CD14-positive monocyte (primary cell): ENCODE data around the gene BICD1. TPM values are rescaled to one million over a fixed set of nuclear protein-coding genes. Genes with fewer than 3 reads are reported as not detected.

Experiments
- DNase-seq, 3 donors: peaks; one replicate each; pipeline ENCODE4 v3.0.0-alpha.2; 2011 to 2022
- H2AFZ ChIP-seq: 2 replicates; pipeline ENCODE4 v1.6.0; 2012; ENCODE audit warnings: mild to moderate bottlenecking, low read depth, low read length, inconsistent platforms; ENCODE audit not compliant: insufficient read depth, poor library complexity, severe bottlenecking
- H3K27ac ChIP-seq, 2 donors: 1 replicate in 1 of 2; 2 replicates in 1 of 2; pipeline ENCODE4 v1.5.1; 2012 to 2013; ENCODE audit warnings: low read length in 2 of 2, control low read depth in 1 of 2, inconsistent platforms in 1 of 2, low read depth in 1 of 2, mild to moderate bottlenecking in 1 of 2
- H3K27me3 ChIP-seq, 2 donors: one replicate each; pipeline versions ENCODE4 v1.6.0 to v1.6.1; 2011 to 2013; ENCODE audit warnings: low read length in 2 of 2; ENCODE audit not compliant: control insufficient read depth in 2 of 2, insufficient read depth in 2 of 2
- H3K36me3 ChIP-seq, 2 donors: replicated peaks in 1 of 2; 1 replicate in 1 of 2; 2 replicates in 1 of 2; pipeline versions ENCODE4 v1.5.1 to v1.6.1; 2012 to 2013; ENCODE audit warnings: low read length in 2 of 2, control low read depth in 1 of 2, inconsistent platforms in 1 of 2, mild to moderate bottlenecking in 1 of 2; ENCODE audit not compliant: insufficient read depth in 2 of 2, control insufficient read depth in 1 of 2
- H3K4me1 ChIP-seq, 2 donors: 1 replicate in 1 of 2; 2 replicates in 1 of 2; pipeline versions ENCODE4 v1.5.1 to v1.6.1; 2012 to 2013; ENCODE audit warnings: low read length in 2 of 2, control low read depth in 1 of 2, inconsistent platforms in 1 of 2, mild to moderate bottlenecking in 1 of 2, moderate library complexity in 1 of 2; ENCODE audit not compliant: insufficient read depth in 2 of 2, control insufficient read depth in 1 of 2
- H3K4me2 ChIP-seq: replicated peaks from 2 replicates; pipeline ENCODE3; 2012; ENCODE audit warnings: low read length, moderate library complexity, mild to moderate bottlenecking; ENCODE audit not compliant: poor library complexity, severe bottlenecking; ENCODE audit errors: extremely low read depth
- H3K4me3 ChIP-seq, 3 experiments: fragments of 200-600 bp in 1 of 3; sonication (generic) in 1 of 3; replicated peaks in 1 of 3; 1 replicate in 2 of 3; 2 replicates in 1 of 3; pipeline ENCODE4 v1.5.1; 2011 to 2013; ENCODE audit warnings: low read length in 3 of 3, mild to moderate bottlenecking in 3 of 3, control low read depth in 2 of 3, low read depth in 2 of 3, inconsistent platforms in 1 of 3, moderate library complexity in 1 of 3
- H3K79me2 ChIP-seq: 2 replicates; pipeline ENCODE4 v1.6.0; 2012; ENCODE audit warnings: mild to moderate bottlenecking, control low read depth, inconsistent platforms, low read length, moderate library complexity; ENCODE audit not compliant: insufficient read depth
- H3K9ac ChIP-seq: 2 replicates; pipeline ENCODE4 v1.6.0; 2017; ENCODE audit warnings: low read length, mild to moderate bottlenecking; ENCODE audit not compliant: insufficient read depth, poor library complexity, severe bottlenecking
- H3K9me3 ChIP-seq, 2 donors: replicated peaks in 1 of 2; 1 replicate in 1 of 2; 2 replicates in 1 of 2; pipeline versions ENCODE4 v1.5.1 to v1.6.1; 2012 to 2013; ENCODE audit warnings: low read length in 2 of 2, control low read depth in 1 of 2; ENCODE audit not compliant: control insufficient read depth in 1 of 2, insufficient read depth in 1 of 2
- H4K20me1 ChIP-seq: 2 replicates; pipeline ENCODE4 v1.6.0; 2012; ENCODE audit warnings: mild to moderate bottlenecking, low read length, control low read depth, moderate library complexity; ENCODE audit not compliant: insufficient read depth
- H3K27ac Mint-ChIP-seq, 7 donors: one replicate each; pipeline ENCODE4 v1.8.0; 2020; ENCODE audit warnings: mild to moderate bottlenecking in 7 of 7, mixed read lengths in 7 of 7, moderate library complexity in 6 of 7, inconsistent platforms in 2 of 7
- H3K27me3 Mint-ChIP-seq, 3 donors: one replicate each; pipeline ENCODE4 v1.8.0; 2021 to 2022; ENCODE audit warnings: low read depth in 3 of 3, mild to moderate bottlenecking in 3 of 3, mixed read lengths in 3 of 3, moderate library complexity in 3 of 3, inconsistent platforms in 1 of 3
- H3K36me3 Mint-ChIP-seq, 2 donors: one replicate each; pipeline ENCODE4 v1.8.0; 2020; ENCODE audit warnings: mixed read lengths in 2 of 2, inconsistent platforms in 1 of 2, mild to moderate bottlenecking in 1 of 2
- H3K4me1 Mint-ChIP-seq: one replicate; pipeline ENCODE4 v1.8.0; 2020; ENCODE audit warnings: mild to moderate bottlenecking, mixed read lengths
- H3K4me3 Mint-ChIP-seq, 2 donors: one replicate each; pipeline ENCODE4 v1.8.0; 2020; ENCODE audit warnings: mild to moderate bottlenecking in 2 of 2, mixed read lengths in 2 of 2, moderate library complexity in 1 of 2
- H3K9me3 Mint-ChIP-seq, 7 donors: one replicate each; pipeline ENCODE4 v1.8.0; 2020 to 2022; ENCODE audit warnings: mixed read lengths in 7 of 7, mild to moderate bottlenecking in 6 of 7, moderate library complexity in 6 of 7, inconsistent platforms in 2 of 7
- CTCF ChIP-seq: fragments of 200-600 bp; IDR thresholded peaks from one replicate; pipeline ENCODE4 v1.8.0; 2022; ENCODE audit warnings: antibody characterized with exemption, mild to moderate bottlenecking
- WGBS: methylation state at CpG from one replicate; pipeline ENCODE4 v1.1.5; 2013; ENCODE audit warnings: missing lambda C conversion rate; ENCODE audit not compliant: insufficient coverage; 5-methylcytosine and 5-hydroxymethylcytosine counted together
- intact Hi-C, 2 donors: fragments of 100-400 bp; cut with micrococcal nuclease; formaldehyde crosslinking; loops; one replicate each; pipeline versions ENCODE4 v1.15.0 to v1.15.1; 2023
- polyA plus RNA-seq, 3 donors: library from polyadenylated mRNA; depleted of rRNA in 1 of 3; unstranded in 2 of 3; stranded (reverse) in 1 of 3; fragments of 300-500 nt in 2 of 3; fragments of >200 nt in 1 of 3; fragmentation: Illumina TruSeq in 2 of 3; gene quantifications; 1 replicate in 2 of 3; 2 replicates in 1 of 3; pipeline ENCODE4 v1.2.3, GENCODE V29; 2012 to 2021

The BICD1 gene
- polyA plus RNA-seq, 3 donors: 0.55 to 2.1 (median 1.6) TPM

- DNase-seq: no peak
- no peaks in the 10 kb centered on the region for H3K79me2 ChIP-seq
- H3K4me3 ChIP-seq: no peak overlapping the region
- no peaks in the 10 kb centered on the region for H3K36me3 ChIP-seq
- no peak for TF ChIP-seq CTCF
- H3K9me3 Mint-ChIP-seq: no peaks in the 10 kb centered on the region
- no peaks in the 10 kb centered on the region for H3K27me3 ChIP-seq
- no peak overlapping the region for H3K9ac ChIP-seq
- no peak overlapping the region for H3K27ac Mint-ChIP-seq
- 100% methylated on average over 1 of the region's 4 CpGs for WGBS
- H4K20me1 ChIP-seq: no peaks in the 10 kb centered on the region
- no peak overlapping the region for H3K4me3 Mint-ChIP-seq
- intact Hi-C loops: no loop called here
- H2AFZ ChIP-seq: no peak overlapping the region
- H3K27ac ChIP-seq: no peak overlapping the region
- no peaks in the 10 kb centered on the region for H3K4me1 ChIP-seq
- no peaks in the 10 kb centered on the region for H3K36me3 Mint-ChIP-seq
- peaks cover 0 to 3% (median 0%) of the 10 kb centered on the region in 3 donors for H3K27me3 Mint-ChIP-seq
- H3K4me2 ChIP-seq: no peak overlapping the region
- H3K9me3 ChIP-seq: no peaks in the 10 kb centered on the region
- H3K4me1 Mint-ChIP-seq: no peaks in the 10 kb centered on the region
Observed at GRCh38 chr12:32155961-32156529, 49.4 kb downstream of the BICD1 start.

DNA sequence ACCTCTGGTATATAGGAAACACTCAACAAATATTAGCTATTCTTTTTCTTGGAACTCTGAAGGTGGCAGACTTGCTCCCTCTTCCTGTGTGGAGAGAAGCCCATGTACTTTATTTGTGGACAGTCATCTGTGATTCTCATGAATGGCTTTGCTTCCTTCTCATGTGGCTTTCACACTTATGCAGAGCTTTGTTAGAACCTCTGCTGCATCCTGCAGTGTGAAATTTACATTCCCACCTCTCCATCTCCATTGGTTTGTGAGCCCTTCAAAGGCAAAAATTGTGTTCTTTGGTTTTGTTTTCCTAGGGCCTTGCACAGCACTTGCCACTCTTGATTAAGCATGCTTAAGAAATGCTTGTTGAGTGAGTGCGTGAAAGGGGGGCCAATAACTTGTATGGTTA, 51.9 kb downstream of the BICD1 start:
- no peaks in the 10 kb centered on the region for H3K4me1 ChIP-seq
- no peaks in the 10 kb centered on the region for H3K27me3 ChIP-seq
- H3K27ac ChIP-seq: no peak overlapping the region
- H3K9ac ChIP-seq: no peak overlapping the region
- H3K4me2 ChIP-seq: no peak overlapping the region
- no peak overlapping the region for H2AFZ ChIP-seq
- no peak for TF ChIP-seq CTCF
- WGBS: no CpG with 5 or more reads among the region's 1 CpG
- no peaks in the 10 kb centered on the region for H4K20me1 ChIP-seq
- Mint-ChIP-seq H3K4me1 (no peaks in the 10 kb centered on the region), H3K4me3 (no peak overlapping the region), H3K36me3 (no peaks in the 10 kb centered on the region), H3K9me3 (peaks cover 0 to 7% (median 0%) of the 10 kb centered on the region in 7 donors), H3K27me3 (peaks cover 0 to 1% (median 0%) of the 10 kb centered on the region in 3 donors), H3K27ac (no peak overlapping the region)
- H3K9me3 ChIP-seq: no peaks in the 10 kb centered on the region
- H3K79me2 ChIP-seq: no peaks in the 10 kb centered on the region
- no peaks in the 10 kb centered on the region for H3K36me3 ChIP-seq
- H3K4me3 ChIP-seq: no peak overlapping the region
- DNase-seq: no peak
- intact Hi-C loops: no loop called here
